Adrenal gland (tissue), 5 donors: ENCODE data around the gene MRGPRD.

ENCODE experiments used
- POLR2A ChIP-seq, 2 donors: fragments of 450-650 bp; IDR thresholded peaks; one replicate each; pipeline ENCODE4 v1.6.1; 2017; ENCODE audit warnings: antibody characterized with exemption in 2 of 2, mild to moderate bottlenecking in 2 of 2, moderate library complexity in 1 of 2
- TF ChIP-seq, protein P1 (sequence below), 6 experiments: fragments of 450-650 bp in 4 of 6; fragments of 200-600 bp in 2 of 6; sonication (generic) in 1 of 6; IDR thresholded peaks; 1 replicate in 5 of 6; 2 replicates in 1 of 6; pipeline versions ENCODE4 v1.5.1 to v1.8.0; 2016 to 2021; ENCODE audit warnings: antibody characterized with exemption in 6 of 6, mild to moderate bottlenecking in 2 of 6, moderate library complexity in 1 of 6
- donor health status: DM: no; HTN: no; CAD: no.

DNA sequence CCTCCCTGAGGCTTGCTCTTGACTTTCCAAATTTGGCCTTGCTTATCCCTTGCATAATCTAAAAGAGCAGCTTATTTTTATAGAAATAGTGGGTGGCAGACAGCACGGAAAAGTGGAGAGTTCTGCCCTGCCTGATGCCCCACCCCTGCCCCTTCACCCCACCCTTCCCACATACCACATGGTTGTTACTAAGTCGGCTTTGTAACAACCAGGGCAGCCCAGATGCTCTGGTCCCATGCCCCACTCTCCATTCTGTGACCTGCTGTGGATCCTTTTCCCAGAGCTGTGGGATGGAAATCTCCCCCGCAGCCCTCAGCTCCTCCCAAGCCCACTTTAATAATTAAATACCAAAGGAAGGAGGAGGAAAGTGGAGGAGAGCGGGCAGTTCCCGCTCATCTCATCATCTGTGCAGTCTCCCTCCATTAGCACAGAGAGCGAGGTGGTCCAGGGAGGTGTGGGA, 21.4 kb upstream of the MRGPRD start:
- TF ChIP-seq, protein P1, sequence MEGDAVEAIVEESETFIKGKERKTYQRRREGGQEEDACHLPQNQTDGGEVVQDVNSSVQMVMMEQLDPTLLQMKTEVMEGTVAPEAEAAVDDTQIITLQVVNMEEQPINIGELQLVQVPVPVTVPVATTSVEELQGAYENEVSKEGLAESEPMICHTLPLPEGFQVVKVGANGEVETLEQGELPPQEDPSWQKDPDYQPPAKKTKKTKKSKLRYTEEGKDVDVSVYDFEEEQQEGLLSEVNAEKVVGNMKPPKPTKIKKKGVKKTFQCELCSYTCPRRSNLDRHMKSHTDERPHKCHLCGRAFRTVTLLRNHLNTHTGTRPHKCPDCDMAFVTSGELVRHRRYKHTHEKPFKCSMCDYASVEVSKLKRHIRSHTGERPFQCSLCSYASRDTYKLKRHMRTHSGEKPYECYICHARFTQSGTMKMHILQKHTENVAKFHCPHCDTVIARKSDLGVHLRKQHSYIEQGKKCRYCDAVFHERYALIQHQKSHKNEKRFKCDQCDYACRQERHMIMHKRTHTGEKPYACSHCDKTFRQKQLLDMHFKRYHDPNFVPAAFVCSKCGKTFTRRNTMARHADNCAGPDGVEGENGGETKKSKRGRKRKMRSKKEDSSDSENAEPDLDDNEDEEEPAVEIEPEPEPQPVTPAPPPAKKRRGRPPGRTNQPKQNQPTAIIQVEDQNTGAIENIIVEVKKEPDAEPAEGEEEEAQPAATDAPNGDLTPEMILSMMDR (IDR thresholded peaks at IDR 0.05): no peak
- TF ChIP-seq POLR2A (IDR thresholded peaks at IDR 0.05): no peak
